ENCODE data around the gene CDC26. TPM values are rescaled to one million over a fixed set of nuclear protein-coding genes. Genes with fewer than 3 reads are reported as not detected.
"Not testable (repeated sequence)": the region's sequence is repeated elsewhere in the genome, so short reads cannot be mapped to it uniquely, and the experiment has no call there.

CDC26 gene
- total RNA-seq, 2 experiments from 2014 or later = 15.8 to 18.0 TPM

GRCh38 chr9:113296796-113297558 lies 21.6 kb upstream of the CDC26 start:
- intact Hi-C loops (cut with DNase I, micrococcal nuclease) = no loop called here
- DNase-seq (no peak), ATAC-seq (ENCODE audit: poor library complexity) (no peak)
- ChIA-PET POLR2A (no interaction called here), CTCF (no interaction called here)
- TF ChIP-seq CTCF (IDR thresholded peaks at IDR 0.05) = no peak
- H3K4me1 Mint-ChIP-seq (ENCODE audit: low read depth) = no peaks in the 10 kb centered on the region
- H3K9me3 Mint-ChIP-seq = no peaks in the 10 kb centered on the region
- Histone ChIP-seq H3K36me3 (ENCODE audit: insufficient read depth, low read length) (peaks cover 13% of the 10 kb centered on the region), H3K4me3 (ENCODE audit: low read length) (no peak overlapping the region), H3K4me1 (ENCODE audit: insufficient read depth, low read length) (no peaks in the 10 kb centered on the region), H3K27me3 (ENCODE audit: control insufficient read depth in 1 of 2, insufficient read depth in 2 of 2, low read length in 2 of 2) (no peaks in the 10 kb centered on the region), H3K9me3 (ENCODE audit: control insufficient read depth in 1 of 2, insufficient read depth in 1 of 2, low read length in 2 of 2) (no peaks in the 10 kb centered on the region), H3K27ac (ENCODE audit: low read depth in 1 of 2, low read length in 2 of 2) (no peak overlapping the region)
- H3K36me3 Mint-ChIP-seq (ENCODE audit: low read depth) = peaks cover 19% of the 10 kb centered on the region
- H3K27me3 Mint-ChIP-seq = no peaks in the 10 kb centered on the region
- H3K4me3 Mint-ChIP-seq = no peak overlapping the region
- H3K27ac Mint-ChIP-seq = no peak overlapping the region

GRCh38 chr9:113296247-113296646 lies 20.9 kb upstream of the CDC26 start:
- DNase-seq; H3K27ac ChIP-seq (ENCODE audit: low read depth in 1 of 2, low read length in 2 of 2); H3K27me3 Mint-ChIP-seq; H3K9me3 Mint-ChIP-seq; H3K4me1 Mint-ChIP-seq (ENCODE audit: low read depth); H3K27ac Mint-ChIP-seq; H3K4me3 ChIP-seq (ENCODE audit: low read length); intact Hi-C loops (cut with DNase I, micrococcal nuclease); H3K9me3 ChIP-seq (ENCODE audit: control insufficient read depth in 1 of 2, insufficient read depth in 1 of 2, low read length in 2 of 2); H3K4me1 ChIP-seq (ENCODE audit: insufficient read depth, low read length); ATAC-seq (ENCODE audit: poor library complexity); CTCF ChIA-PET; H3K4me3 Mint-ChIP-seq; H3K27me3 ChIP-seq (ENCODE audit: control insufficient read depth in 1 of 2, insufficient read depth in 2 of 2, low read length in 2 of 2): not testable (repeated sequence)
- peaks cover 19% of the 10 kb centered on the region for H3K36me3 ChIP-seq (ENCODE audit: insufficient read depth, low read length)
- peaks cover 26% of the 10 kb centered on the region for H3K36me3 Mint-ChIP-seq (ENCODE audit: low read depth)
- POLR2A ChIA-PET = interaction anchor here (0.6 kb wide), 1 partner anchor 114 kb away, joined by 3 read pairs; no protein-coding TSS in a partner anchor

- no peak overlapping the region for H3K4me3 ChIP-seq (ENCODE audit: low read length)
- peaks cover 47% of the 10 kb centered on the region for H3K36me3 ChIP-seq (ENCODE audit: insufficient read depth, low read length)
- no peaks in the 10 kb centered on the region for H3K27me3 ChIP-seq (ENCODE audit: control insufficient read depth in 1 of 2, insufficient read depth in 2 of 2, low read length in 2 of 2)
- Mint-ChIP-seq H3K27me3 (no peaks in the 10 kb centered on the region), H3K27ac (no peak overlapping the region), H3K4me3 (no peak overlapping the region), H3K4me1 (ENCODE audit: low read depth) (no peaks in the 10 kb centered on the region), H3K36me3 (ENCODE audit: low read depth) (peaks cover 53% of the 10 kb centered on the region), H3K9me3 (no peaks in the 10 kb centered on the region)
- H3K4me1 ChIP-seq (ENCODE audit: insufficient read depth, low read length) = no peaks in the 10 kb centered on the region
- ChIA-PET CTCF (no interaction called here), POLR2A (no interaction called here)
- no peak for TF ChIP-seq CTCF (IDR thresholded peaks at IDR 0.05)
- DNase-seq = no peak
- H3K9me3 ChIP-seq (ENCODE audit: control insufficient read depth in 1 of 2, insufficient read depth in 1 of 2, low read length in 2 of 2) = no peaks in the 10 kb centered on the region
- ATAC-seq (ENCODE audit: poor library complexity) = no peak
- no peak overlapping the region for H3K27ac ChIP-seq (ENCODE audit: low read depth in 1 of 2, low read length in 2 of 2)
- intact Hi-C loops (cut with DNase I, micrococcal nuclease) = no loop called here
Measured at GRCh38 chr9:113293285-113293878, 18.0 kb upstream of the CDC26 start.
